ENCODE measurements around the gene PSMC3.

Gene PSMC3

DNA sequence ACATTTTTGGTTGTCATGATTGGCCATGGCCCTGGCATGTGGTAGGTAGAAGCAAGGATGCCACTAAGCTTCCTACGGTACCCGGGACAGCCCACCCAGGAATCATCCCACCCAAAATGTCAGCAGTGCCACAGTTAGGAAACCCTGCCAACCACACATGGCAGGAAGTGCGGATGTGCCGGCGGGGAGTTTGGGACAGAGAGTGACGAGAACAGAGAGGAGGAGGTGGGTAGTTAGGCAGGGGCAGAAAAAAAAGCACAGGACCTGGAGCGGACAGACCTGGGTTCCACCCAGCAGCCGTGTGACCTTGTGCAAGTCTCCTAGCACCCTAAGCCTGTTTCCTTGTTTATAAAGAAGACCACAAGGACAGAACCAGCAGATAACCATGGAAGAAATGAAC lies 51.2 kb downstream of the PSMC3 start:
- in situ Hi-C loops (cut with MboI; ENCODE audit: low pct_unique_long_range_greater_than_20kb, low sequenced_read_pairs, unreplicated experiment) = no loop called here
- DNase-seq (ENCODE audit: low spot score) = no peak
- TF ChIP-seq, protein P1, sequence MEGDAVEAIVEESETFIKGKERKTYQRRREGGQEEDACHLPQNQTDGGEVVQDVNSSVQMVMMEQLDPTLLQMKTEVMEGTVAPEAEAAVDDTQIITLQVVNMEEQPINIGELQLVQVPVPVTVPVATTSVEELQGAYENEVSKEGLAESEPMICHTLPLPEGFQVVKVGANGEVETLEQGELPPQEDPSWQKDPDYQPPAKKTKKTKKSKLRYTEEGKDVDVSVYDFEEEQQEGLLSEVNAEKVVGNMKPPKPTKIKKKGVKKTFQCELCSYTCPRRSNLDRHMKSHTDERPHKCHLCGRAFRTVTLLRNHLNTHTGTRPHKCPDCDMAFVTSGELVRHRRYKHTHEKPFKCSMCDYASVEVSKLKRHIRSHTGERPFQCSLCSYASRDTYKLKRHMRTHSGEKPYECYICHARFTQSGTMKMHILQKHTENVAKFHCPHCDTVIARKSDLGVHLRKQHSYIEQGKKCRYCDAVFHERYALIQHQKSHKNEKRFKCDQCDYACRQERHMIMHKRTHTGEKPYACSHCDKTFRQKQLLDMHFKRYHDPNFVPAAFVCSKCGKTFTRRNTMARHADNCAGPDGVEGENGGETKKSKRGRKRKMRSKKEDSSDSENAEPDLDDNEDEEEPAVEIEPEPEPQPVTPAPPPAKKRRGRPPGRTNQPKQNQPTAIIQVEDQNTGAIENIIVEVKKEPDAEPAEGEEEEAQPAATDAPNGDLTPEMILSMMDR (IDR thresholded peaks at IDR 0.05; ENCODE audit: extremely low read depth, insufficient read depth, missing control alignments) = no peak

DNA sequence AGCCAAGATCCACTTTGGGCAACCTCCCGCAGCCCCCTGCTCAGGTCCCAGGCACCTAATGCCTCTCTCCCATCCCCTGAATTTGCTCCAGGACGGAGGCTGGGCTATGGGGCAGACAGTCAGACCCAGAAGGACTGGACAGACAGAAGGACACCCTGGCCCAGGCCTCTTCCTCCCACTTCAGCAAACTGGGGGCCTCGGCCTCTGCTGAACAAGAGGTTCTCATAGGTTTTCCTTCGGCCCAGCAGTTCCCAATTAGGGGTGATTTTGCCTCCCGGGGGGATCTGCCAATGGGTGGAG lies 51.6 kb downstream of the PSMC3 start:
- in situ Hi-C loops (cut with MboI; ENCODE audit: low pct_unique_long_range_greater_than_20kb, low sequenced_read_pairs, unreplicated experiment) = no loop called here
- TF ChIP-seq, protein P1 (IDR thresholded peaks at IDR 0.05; ENCODE audit: extremely low read depth, insufficient read depth, missing control alignments) = no peak
- no peak for DNase-seq (ENCODE audit: low spot score)

DNA sequence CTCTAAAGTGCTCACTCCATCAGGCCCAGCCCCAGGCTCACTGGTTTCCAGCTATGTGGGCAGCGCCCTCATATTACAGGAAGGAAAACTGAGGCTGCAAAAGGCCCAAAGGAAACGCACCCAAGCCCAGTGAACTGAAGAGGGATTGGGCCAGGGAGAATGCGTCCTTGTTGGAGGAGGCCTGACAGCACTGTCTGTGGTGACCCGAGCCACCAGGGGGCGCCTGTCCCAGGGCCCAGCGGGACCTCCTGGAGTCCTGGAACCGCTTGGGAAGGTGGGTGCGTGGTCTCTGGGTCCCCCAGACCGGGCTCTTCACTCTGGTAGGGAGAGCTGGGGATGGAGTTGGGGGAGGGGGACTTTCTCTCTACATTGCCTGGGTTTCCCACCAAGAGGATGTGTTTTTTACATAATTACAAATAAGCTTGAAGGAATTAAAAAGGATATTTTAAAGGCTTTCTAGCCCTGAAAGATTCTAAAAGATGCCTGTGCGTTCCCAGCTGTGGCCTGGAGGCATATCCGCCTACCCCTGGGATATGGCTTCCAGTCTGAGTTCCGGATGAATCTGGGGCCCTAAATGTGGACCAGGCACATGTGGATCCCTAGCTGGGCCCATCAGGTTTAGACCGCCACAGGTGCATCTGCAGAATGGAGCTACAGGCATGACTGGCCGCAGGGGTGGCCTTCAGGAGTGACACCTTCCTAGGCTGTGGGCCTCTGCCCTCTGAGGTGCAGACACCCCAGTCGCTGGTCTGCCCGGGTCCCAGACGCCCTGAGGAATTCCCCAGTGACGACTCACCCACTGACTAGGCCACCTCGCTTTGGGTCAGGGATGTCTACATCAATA lies 52.1 kb downstream of the PSMC3 start:
- TF ChIP-seq, protein P1 (IDR thresholded peaks at IDR 0.05; ENCODE audit: extremely low read depth, insufficient read depth, missing control alignments) = peak; percentile 97
- DNase-seq (ENCODE audit: low spot score) = peak; percentile 79
- in situ Hi-C loops (cut with MboI; ENCODE audit: low pct_unique_long_range_greater_than_20kb, low sequenced_read_pairs, unreplicated experiment) = no loop called here

DNA sequence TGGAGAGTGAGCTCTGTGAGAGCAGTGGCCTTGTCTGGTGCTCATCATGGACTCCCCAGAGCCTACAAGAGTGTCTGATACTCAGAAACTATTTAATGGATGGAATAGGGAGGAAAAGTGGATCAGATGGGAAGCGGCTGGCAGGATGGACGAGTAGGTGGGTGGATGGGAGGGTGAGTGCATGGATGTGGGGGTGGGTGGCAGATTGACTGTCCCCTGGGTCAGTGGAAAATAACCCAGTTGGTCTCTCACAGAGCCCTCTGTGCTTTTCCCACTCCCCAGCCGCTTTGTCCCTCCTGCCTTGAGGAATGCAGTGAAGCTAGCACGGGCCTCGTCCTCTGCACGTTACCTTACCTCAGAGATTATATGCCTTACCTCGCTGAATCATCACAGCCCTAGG lies 53.8 kb downstream of the PSMC3 start:
- DNase-seq (ENCODE audit: low spot score) = no peak
- TF ChIP-seq, protein P1 (IDR thresholded peaks at IDR 0.05; ENCODE audit: extremely low read depth, insufficient read depth, missing control alignments) = no peak
- in situ Hi-C loops (cut with MboI; ENCODE audit: low pct_unique_long_range_greater_than_20kb, low sequenced_read_pairs, unreplicated experiment) = no loop called here

DNA sequence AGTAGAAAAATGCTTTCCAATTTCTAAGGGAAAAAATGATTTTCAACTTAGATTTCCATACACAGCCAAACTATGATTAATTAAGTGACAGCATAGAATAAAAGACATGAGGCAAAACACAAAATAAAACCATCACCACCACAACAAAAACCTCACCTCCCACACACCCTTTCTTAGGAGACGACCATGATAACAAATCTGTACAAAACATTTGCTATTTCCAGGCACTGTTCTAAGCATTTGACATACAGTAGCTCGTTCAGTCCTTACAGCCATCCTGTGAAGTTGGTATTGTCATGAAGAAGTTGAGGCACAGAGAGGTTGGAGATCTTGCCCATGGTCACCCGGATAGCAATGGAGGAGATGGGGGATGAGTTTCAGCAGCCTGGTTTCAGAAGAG lies 56.6 kb downstream of the PSMC3 start:
- TF ChIP-seq, protein P1 (IDR thresholded peaks at IDR 0.05; ENCODE audit: extremely low read depth, insufficient read depth, missing control alignments) = no peak
- no peak for DNase-seq (ENCODE audit: low spot score)
- in situ Hi-C loops (cut with MboI; ENCODE audit: low pct_unique_long_range_greater_than_20kb, low sequenced_read_pairs, unreplicated experiment) = no loop called here

All from GM13977 (cell line).